GM12801 (cell line): ENCODE data around the gene OTULIN.

Experiments used
- CTCF ChIP-seq: IDR thresholded peaks from one replicate; pipeline ENCODE4 v1.5.1; 2011; ENCODE audit warnings: control low read depth; ENCODE audit not compliant: insufficient read length; ENCODE audit errors: extremely low read depth

OTULIN gene

DNA sequence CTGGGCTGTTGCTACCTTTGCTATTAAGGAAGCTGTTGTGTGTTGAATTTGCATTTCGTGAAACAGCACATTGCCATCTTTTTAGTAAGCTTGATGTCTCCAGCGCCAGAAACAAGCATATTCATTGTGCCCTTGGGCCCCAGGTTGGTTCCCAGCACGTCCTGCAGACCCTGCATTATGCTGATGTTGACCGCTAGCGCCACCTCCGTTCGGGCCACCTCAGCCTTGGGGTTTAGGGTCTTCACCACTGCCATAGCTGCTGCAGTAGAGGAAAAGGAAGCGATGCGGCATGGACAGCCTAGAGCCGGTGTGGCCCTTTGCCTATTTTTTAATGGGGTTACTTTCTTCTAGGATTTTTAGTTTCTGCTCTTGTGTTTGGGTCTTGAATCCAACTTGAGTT lies 23.8 kb upstream of the OTULIN start:
- no peak for TF ChIP-seq CTCF

GRCh38 chr5:14644623-14645237 lies 19.8 kb upstream of the OTULIN start:
- TF ChIP-seq CTCF, result no peak

- TF ChIP-seq CTCF, result no peak
Observed at GRCh38 chr5:14650052-14650451, 14.5 kb upstream of the OTULIN start.

DNA sequence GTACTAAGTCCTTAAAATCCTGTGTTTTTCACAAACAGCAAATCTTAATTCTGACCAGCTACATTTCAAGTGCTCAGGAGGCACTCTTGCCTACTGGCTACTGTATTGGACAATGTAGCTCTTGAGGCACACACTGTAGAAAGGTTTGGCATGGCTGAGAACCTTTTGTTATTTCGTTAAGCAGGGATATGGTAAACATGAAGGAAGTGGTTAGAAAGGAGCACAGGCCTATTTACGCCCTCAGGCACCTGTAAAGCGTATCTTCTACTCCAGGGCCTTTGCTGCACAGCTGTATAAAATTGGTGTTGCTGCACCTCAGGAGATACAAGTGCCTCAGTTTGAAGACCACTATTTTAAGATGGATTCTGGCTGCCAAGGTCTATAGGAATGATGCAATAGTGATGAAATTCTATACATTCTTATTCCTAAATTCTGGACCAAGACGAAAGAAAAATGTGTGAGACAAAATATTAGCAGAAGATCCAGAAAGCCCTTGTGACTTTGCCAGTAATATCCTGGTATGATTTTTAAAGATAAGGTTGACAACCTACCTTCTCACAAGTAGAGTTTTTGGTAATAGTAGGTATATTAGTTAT lies 9.3 kb upstream of the OTULIN start:
- TF ChIP-seq CTCF, result no peak

- TF ChIP-seq CTCF, result no peak
Observed at GRCh38 chr5:14656898-14657297, 7.6 kb upstream of the OTULIN start.

GRCh38 chr5:14659821-14660607 lies 4.5 kb upstream of the OTULIN start:
- no peak for TF ChIP-seq CTCF

DNA sequence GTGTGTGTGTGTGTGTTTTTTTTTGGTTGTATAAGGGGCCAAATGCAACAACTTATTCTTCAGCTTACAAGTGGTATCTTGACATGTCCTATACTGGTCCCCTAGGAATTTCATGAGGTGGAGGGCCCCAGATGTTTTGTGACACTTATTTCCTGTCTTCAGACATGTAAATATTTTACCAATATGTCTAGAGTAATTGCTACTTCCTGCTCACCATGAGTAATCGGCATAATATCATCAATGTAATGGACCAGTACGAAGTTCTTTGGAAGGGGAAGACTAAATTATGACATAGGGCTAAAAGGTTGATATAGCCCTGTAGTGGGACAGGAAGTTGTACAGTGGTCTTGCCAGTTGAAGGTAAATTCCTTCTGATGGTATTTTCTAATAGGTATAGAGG lies 3.7 kb upstream of the OTULIN start:
- TF ChIP-seq CTCF, result no peak
